Left renal cortex interstitium (tissue), 4 donors: Measurements from ENCODE around the gene ZSCAN10. TPM values are rescaled to one million over a fixed set of nuclear protein-coding genes. Genes with fewer than 3 reads are reported as not detected.
"Not testable (repeated sequence)": the region's sequence is repeated elsewhere in the genome, so short reads cannot be mapped to it uniquely, and the experiment has no call there.

ENCODE experiments used
- DNase-seq, 4 donors: peaks; one replicate each; pipeline ENCODE4 v3.0.0-alpha.2; 2013; ENCODE audit warnings: low read depth in 4 of 4, low spot score in 2 of 4, missing footprints in 1 of 4
- polyA plus RNA-seq, 4 donors: library from polyadenylated mRNA; unstranded; fragments of 120-200 nt; gene quantifications; one replicate each; pipeline ENCODE4 v1.2.1, GENCODE V29; 2013; ENCODE audit not compliant: insufficient read length in 4 of 4

ZSCAN10 gene
- under 1 TPM; 0.18 to 0.49 (median 0.20) TPM for polyA plus RNA-seq

DNA sequence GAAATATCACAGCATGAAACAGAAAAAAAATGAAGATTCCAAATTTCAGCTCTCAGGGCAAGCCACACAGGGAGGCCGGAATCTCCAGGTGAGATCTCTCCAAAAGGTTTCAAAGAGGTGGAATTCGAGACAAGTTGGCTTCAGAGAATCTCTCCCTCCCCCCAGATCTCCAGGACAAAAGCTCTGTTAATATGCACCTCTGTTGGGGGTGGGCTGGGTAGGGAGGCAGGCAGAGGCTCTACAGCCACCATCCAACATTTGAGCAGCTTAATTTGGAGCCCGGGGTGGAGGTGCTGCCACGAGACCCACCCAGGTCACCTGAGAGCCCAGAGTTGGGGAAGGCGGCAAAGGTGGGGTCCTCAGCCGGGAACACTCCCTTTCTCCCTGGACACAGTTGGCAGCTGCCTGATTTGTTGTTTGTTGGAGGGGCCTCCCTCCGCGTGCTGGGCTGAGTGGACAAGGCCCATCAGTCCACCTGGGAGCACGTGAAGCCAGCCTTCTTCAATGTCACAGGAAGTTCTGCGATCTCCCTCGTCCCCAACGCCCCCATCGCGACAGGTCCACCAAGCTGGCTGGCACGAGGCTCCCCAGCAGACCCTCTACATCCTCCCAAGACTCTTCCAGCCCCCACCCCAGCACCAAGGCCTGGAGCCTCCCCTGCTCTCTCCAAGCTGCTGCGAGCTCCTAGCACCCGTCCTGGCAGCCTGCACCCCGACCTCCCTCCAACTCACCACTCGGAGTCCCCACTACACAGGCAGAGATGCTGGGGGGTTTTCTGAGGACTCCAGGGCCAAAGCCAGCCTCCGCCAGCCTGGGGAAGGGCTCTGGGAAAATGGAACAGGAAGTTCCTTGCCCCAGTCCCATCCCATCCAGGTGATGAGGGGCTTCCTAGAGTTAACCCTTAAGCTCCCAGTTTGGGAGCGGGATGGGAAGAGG, at the start of gene ZSCAN10:
Gene ZSCAN10, minus strand, starts transcription at position 836 of the 936 bp plus-strand sequence. CDS start 6,357 bp downstream, outside the sequence.
- DNase-seq, result no peak

DNA sequence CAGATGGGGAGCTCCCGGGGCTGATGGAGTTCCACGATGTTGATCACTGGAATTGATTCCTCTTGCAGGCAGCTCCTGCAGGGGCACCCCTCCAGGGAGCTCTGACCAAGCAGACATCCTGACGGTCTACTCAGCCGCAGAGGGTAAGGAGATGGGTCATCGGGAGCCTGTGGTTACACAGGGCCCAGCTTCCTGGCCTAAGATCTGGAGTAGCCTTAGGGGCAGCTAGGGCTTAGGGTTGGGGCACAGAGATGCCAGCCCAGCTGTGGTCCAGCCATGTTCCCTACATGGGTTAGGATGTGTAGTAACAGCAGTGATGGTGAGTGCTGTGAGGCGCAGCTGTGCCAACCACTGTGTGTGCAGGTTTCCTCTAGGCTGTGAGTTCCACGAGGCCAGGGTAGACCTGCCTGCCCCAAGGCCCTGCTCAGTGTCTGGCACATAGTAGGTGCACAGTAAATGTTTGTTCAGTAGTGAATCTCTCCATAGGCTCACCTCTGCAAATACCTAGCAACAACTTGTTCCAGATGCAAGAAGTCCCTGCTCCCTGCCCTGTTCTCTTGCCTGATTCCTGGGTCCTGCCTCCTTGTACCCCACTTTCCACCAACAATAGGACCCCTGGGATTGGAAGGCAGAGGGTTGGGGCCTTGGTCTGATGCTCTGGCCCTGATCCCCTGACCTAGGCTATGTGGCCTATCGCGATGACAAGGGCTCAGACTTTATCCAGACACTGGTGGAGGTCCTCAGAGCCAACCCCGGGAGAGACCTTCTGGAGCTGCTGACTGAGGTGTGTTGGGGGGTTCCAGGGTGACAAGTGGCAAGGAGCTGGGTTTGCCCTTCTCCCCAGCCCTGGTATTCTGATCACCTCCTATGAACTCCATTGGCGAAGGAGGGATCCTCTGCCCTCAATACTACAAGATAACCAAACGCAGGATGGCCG, 49.4 kb upstream of the ZSCAN10 start:
- no peak for DNase-seq

DNA sequence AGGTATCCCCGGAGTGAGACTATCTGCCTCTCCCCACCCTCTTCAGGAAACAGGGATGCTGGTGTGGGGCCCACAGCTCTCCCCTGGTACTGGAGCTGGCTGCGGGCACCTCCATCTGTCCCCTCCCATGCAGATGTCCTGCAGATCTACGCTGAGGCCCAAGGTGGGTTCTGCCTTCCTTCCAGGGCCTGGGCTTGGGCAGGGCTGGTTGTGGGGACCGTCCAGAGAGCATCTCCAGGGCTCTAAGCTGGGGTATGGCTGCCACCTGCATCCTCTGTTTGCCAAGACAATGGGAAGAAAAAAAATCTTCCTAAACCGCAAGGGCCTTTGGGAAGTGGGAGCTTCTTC, 48.6 kb upstream of the ZSCAN10 start:
- DNase-seq, result no peak

DNA sequence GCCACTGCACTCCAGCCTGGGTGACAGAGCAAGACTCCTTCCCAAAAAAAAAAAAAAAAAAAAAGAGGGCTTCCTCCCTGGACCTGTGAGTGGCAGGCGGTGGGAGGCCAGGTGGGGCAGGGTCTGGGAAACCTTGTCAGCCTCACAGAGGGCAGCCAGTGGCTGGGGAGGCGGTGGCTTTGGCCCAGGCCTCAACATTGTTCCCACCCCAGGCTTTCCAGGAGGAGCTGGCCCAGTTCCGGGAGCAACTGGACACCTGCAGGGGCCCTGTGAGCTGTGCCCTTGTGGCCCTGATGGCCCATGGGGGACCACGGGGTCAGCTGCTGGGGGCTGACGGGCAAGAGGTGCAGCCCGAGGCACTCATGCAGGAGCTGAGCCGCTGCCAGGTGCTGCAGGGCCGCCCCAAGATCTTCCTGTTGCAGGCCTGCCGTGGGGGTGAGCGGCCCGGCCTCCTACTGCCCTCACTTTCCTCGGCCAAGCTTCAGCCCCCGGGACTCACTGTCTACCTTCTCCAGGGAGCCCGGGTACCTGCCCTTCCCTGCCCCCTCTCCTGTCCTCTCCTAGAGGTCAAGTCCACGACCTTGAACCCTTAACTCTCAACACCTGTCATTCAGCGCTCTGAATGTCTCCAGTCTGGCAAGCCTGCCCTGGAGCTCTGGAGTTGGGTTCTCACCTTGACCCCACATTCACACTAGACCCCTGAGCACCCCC, 48.1 kb upstream of the ZSCAN10 start:
- DNase-seq, result no peak

DNA sequence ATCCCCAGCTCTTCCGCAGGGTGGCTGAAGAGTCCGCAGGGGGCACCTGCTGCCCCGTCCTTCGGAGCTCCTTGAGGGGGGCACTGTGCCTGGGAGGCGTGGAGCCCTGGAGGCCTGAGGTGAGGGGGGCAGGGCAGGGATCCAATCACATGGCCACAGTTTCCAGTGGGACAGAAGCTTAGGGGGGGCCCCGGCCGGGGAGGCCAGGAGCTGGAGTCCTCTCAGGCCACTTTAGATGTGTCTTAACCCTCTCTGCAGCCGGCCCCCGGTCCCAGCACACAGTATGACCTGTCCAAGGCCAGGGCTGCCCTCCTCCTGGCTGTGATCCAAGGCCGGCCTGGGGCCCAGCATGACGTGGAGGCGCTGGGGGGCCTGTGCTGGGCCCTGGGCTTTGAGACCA, 46.6 kb upstream of the ZSCAN10 start:
- no peak for DNase-seq

DNA sequence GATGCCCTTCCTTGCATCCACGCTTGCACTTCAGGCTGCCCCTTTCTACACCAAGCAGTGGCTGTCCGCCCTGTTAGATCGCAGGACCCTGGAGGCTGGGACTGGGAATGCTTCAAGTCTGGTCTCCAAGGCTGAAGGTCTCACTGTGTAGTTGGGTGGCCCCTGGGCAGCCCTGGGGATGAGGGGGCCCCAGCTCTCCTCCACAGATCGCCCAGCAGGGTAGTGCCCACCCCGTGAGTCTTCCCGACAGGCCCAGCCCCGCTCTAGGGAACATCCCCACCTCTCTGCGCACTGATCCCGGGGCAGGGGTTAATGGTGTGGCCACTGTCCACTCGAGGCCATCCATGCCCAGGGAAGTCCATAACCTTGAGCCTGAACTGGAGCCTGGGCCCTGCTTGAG, 46.1 kb upstream of the ZSCAN10 start:
- no peak for DNase-seq

DNA sequence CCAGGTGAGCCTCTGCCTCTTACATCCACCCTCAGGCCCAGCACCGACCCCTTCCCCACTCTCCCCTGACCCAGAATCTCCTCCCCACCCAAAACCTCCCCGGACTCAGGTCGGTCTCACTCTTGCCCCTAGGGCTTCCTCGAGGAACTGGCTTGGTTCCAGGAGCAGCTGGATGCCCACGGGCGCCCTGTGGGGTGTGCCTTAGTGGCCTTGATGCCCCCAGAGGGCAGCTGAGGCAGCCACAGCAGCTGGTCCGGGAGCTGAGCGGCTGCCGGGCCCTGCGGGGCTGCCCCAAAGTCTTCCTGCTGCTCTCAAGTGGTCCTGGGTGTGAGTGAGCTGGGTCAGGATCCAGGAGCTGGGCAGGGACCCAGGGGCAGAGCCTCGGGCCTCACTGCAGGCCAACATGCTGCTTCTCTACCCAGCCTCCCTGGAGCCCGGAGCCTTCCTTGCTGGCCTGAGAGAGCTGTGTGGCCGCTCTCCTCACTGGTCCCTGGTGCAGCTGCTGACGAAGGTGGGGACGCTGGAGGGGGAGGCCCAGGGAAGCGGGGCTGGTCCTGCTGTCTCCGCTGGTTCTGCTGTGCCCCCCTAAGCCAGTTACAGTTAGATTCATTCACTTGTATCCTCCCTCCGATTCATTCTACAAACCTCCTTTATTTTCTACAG, 45.4 kb upstream of the ZSCAN10 start:
- no peak for DNase-seq

DNA sequence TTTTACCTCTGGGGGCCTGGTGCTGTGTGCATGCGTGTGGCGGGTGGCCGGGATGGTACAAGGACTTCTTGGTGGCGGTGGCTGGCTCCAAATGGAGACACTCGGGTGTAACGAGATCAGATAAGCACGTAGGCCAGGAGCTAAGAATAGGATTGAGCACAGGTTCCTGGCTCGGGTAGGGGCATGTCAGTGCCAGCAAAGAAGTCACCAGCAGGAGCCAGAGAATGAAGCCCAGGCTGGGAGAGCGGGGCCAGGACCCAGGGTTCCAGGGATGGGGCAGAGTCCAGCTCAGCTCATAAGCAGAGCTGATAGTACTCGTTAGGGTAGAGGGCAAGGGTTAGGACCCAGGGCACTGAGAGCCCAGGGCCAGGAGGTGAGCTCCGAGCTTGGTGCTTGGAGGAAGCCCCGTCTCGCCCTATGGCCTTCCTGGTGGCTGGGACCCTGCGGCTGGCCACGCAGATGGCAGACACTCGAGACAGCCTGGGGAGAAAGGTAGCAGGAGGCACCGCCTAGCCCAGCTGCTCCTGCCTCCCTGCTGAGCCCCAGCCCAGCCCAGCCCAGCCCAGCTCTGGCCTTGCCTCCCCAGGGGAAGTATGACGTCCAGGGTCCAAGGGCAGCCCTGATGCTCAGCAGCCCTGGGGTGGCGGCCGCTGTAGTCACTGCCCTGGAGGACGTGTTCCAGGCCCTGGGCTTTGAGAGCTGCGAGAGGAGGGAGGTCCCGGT, 44.7 kb upstream of the ZSCAN10 start:
- DNase-seq, result no peak

DNA sequence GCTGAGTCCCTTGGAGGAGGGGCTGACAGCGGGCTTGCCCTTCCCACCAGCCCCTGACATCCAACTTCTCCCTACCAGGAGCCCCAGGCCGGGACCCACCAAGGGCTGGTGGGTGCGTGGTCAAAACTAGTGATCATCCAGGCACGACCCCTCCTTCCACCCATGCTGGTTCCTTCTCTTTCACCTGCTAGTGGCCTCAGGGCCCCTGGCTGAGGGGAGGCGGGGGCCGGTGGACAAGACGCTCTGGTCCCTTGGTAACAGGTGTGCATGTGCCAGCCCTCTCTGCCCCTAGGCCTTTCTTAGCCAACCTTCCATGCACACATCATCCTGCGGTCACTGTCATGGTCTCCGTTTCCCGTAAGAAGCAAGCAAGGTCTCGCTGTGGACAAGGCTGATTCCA, 44.1 kb upstream of the ZSCAN10 start:
- DNase-seq, result no peak

DNA sequence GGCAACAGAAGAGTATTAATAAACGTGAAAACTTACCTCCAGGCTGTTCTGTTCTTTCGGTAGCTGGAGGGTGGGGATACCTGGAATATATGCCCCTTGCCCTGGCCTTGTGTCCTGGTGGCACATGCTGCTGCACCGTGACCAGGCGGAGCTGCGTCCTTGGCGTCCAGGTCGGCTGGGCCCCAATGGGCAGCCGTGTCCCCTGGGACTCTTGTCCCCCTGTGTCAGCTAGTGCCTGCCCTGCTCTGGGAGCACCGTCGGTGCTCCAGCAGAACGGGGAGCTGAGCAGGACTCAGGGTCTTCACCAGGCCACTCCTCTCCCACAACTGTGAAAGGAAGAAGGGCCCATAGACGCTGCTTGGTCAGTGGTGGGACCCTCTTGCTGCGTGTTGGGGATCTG, 43.7 kb upstream of the ZSCAN10 start:
- no peak for DNase-seq

DNA sequence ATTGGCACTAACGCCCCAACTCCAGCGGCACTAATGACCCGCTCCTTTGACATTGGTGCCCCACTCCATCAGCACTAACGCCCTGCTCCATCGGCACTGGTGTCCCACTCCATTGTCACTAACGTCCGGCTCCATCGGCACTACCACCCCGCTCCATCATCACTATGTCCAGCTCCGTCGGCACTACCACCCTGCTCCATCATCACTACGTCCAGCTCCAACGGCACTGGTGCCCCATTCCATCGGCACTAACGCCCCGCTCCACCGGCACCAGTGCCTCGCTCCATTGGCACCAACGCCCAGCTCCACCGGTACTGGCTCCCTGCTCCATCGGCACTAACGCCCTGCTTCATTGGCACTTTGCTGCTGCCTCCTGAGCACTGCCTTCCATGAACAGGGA, 43.2 kb upstream of the ZSCAN10 start:
- DNase-seq, result no peak

DNA sequence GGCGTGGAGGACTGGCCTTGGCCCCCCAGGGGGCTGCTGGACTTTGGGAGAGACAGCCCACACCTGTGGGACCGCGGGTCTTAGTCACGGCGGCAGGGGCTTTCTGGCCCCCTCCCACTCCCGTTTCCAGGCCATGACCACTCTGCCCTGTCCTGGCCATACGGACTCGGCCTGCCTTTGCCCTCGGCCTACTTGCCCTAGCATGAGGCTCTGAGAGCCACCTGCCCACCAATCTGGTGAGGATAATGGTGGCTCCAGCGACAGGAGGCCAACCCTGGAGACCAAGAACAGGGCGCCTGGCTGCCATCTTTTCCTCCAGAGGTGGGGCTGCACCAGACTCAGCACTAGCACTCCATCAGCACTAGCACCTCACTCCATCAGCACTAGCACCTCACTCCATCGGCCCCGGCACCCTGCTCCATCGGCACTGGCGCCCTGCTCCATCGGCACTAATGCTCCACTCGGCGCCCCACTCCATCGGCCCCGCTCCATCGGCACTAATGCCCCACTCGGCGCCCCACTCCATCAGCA, 42.8 kb upstream of the ZSCAN10 start:
- no peak for DNase-seq

DNA sequence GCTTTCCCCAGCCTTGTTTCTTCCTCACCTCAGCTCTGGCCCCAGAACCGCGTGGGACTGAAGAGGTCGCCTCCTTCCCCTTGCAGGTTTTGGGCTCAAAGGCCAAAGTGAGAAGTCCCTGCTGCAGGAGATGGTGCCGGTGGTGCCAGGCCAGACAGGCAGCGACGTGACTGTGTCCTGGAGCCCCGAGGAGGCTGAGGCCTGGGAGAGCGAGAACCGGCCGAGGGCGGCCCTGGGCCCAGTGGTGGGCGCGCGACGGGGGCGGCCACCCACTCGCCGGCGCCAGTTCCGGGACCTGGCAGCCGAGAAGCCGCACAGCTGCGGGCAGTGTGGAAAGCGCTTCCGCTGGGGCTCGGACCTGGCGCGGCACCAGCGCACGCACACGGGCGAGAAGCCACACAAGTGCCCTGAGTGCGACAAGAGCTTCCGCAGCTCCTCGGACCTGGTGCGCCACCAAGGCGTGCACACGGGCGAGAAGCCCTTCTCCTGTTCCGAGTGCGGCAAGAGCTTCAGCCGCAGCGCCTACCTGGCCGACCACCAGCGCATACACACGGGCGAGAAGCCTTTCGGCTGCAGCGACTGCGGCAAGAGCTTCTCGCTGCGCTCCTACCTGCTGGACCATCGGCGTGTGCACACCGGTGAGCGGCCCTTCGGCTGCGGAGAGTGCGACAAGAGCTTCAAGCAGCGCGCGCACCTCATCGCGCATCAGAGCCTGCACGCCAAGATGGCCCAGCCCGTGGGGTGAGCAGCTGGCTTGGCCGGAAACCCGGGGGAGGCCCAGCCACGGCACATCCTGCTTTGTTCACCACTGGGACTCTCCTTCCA, 41.7 kb upstream of the ZSCAN10 start:
- DNase-seq, result no peak

DNA sequence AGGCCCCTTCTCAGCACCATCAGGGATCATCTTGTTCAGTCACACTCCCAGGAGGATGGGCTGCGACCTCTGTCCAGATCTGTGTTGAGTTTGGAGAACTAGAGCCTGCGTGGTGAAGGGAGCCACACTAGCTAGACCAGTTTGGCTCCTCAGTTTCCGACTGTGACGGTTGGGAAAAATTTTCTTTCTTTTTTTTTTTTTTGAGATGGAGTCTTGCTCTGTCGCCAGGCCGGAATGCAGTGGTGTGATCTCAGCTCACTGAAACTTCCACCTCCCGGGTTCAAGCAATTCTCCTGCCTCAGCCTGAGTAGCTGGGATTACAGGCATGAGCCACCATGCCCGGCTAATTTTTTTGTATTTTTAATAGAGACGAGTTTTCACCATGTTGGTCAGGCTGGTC, 40.5 kb upstream of the ZSCAN10 start:
- not testable (repeated sequence) for DNase-seq

DNA sequence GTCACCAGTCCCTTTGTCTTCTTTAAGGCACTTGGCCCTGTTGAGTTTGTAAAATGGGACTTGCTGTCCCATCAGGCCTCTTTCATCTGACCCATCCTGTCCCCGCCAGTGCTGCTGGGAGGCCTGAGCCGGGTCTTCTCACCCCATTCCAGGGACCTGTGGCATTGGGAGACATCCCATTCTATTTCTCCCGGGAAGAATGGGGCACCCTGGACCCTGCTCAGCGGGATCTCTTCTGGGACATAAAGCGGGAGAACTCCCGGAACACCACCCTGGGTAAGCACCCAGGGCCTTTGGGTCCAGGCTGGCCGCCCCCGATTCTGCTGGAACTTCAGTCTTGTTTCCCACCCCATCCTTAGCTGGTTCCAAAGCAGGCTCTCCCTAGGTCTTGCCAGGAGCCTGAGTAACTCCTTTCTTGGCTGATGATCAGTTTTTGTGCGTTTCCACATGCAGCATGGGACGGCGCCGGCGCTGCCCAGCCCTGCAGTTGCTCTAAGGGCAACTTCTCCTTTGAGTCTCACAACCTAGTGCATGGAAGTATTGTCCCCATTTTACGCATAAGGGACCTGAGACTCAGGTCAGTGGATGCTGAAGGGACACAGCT, 39.8 kb upstream of the ZSCAN10 start:
- no peak for DNase-seq

DNA sequence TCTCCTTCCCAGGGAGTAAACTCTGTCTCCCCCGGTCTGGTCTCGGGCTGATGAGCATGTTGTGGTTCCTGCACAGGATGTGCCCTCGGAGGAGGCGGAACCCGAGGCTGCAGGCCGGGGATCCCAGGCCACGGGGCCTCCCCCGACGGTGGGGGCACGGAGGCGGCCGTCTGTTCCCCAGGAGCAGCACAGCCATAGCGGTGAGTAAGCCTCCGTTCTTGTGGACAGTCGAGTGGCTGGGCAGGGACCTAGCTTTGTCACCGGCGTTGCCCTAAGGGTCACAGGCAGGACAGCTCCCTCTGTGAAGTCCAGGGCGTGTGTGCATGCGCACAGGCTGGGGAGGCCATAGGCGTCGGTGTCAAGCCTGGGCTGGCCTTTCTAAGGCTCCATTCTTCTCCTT, 39.2 kb upstream of the ZSCAN10 start:
- no peak for DNase-seq

DNA sequence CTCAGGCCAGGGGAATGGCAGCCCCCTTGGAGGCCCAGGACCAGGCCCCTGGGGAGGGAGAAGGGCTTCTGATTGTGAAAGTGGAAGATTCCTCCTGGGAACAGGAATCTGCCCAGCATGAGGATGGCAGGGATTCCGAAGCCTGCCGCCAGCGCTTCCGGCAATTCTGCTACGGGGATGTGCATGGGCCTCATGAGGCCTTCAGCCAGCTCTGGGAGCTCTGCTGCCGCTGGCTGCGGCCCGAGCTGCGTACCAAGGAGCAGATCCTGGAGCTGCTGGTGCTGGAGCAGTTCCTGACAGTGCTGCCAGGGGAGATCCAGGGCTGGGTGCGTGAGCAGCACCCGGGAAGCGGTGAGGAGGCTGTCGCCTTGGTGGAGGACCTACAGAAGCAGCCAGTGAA, 38.2 kb upstream of the ZSCAN10 start:
- no peak for DNase-seq

DNA sequence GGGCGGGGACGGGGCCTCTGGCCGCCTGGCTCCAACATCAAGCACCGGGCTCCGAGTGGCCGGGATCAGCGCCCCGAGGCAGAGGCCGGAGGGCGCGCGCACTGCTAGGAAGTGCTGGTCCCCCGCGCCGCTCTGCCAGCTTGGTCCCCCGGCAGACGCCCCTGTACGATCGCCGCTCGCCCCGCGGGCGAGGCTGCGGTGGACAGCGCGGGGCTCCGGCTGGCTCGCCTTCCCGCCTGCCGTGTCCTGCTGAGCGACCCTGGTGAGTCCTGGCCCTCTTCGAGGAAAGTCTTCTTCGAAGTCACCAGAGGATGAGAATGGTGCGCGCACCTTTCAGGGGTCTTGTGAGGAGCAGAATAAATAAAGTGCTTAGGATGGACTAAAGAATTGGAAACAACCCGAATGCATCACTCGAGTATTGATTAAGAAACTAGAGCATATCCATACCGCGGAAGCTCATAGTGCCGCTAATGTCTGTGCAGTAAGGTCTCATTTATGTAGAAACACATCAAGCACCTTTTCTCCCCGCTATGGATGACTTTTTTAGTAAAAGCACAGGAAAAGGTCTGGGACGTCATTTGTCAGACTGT, 36.1 kb upstream of the ZSCAN10 start:
- no peak for DNase-seq
